Hippocampal formation (tissue), 2 donors: ENCODE results near the gene SYNGR2.

Experiments
- DNase-seq, 2 donors: peaks; one replicate each; lab custom pipeline; 2025; lab: John Stamatoyannopoulos, UW

Gene SYNGR2

DNA sequence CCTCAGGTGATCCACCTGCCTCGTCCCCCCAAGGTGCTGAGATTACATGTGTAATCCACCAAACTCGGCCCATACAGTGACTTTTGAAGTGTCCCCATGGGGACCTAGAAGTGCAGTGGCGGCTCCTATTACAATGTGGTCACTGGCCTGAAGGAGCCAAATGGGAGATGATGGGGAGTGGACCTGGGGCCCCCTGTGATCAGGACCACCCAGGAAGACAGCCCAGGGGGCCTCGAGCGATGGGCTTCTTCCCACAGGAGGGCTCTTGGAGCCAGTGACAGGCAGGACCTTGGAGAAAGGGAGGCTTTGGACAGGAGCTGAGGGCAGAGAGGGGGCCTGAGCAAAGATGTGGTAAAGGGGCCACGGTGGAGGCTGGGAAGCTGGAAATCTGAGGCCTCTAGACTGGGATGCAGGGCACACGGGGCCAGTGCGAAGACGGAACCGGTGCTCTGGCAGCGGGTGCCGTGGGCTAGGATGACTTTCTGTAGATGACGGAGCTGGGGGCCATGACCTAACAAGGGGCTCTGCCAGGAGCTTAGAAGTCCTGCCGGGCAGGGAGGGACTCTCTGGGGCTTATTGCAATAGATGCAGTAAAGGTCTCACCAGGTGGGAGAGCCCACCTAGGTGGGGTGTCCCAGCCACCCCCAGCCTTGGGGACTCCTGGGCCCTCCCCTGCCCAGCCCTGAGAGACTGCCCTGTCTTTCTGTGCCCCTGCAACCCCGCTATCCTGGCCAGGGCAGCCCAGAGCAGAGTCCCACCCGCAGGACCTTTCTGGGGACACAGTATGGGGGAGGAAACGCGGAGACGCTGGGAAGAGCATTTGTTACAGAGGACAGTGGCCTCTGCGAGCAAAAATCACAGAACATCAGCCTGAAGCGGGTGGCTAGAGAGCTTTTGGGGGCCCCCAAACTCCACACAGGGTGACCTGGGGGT lies 24.9 kb upstream of the SYNGR2 start:
- DNase-seq, result no peak

GRCh38 chr17:78144147-78144719 lies 24.1 kb upstream of the SYNGR2 start:
- peak; percentile 38 to 58 for DNase-seq

GRCh38 chr17:78144736-78145641 lies 23.4 kb upstream of the SYNGR2 start:
- DNase-seq, result peak in 1 of 2 donors; percentile 50

DNA sequence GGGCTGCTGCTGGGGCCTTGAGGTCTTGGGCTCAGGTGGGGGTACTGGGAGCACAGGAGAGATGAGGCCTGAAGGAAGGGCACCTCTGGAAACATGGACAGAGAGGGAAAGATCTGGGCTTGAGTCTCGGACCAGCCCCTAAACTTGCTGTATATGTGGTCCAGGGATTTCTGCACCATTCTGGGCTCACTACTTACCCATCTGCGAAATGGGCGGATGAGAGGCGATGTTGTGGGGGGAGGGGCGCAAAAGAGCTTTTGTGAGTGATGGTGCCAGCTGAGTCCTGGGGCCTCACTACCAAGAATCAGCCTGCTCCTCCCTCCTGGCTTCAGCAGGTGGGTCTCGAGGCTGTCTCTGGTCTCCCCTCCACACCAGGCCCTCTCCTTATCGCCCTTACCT lies 21.9 kb upstream of the SYNGR2 start:
- DNase-seq, result no peak

DNA sequence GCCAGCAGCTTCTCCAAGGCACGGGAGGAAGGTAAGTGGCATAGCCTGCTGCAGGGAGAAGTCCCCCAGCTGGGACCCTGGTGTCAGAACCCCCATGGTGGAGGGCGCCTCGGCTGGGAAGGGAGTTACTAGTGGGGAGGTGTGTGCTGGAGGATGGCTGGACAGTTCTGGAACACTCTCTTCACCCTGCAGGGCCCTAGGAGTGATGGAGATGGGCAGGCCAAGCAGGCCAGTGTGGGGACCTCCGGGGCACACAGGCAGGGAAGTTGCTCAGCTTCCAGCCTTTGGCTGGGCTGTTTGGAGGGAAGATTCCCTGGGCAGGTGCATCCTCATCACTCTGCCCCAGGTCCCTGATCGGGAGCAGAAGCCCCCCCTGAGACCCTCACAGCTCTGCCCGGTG lies 21.5 kb upstream of the SYNGR2 start:
- DNase-seq, result no peak

DNA sequence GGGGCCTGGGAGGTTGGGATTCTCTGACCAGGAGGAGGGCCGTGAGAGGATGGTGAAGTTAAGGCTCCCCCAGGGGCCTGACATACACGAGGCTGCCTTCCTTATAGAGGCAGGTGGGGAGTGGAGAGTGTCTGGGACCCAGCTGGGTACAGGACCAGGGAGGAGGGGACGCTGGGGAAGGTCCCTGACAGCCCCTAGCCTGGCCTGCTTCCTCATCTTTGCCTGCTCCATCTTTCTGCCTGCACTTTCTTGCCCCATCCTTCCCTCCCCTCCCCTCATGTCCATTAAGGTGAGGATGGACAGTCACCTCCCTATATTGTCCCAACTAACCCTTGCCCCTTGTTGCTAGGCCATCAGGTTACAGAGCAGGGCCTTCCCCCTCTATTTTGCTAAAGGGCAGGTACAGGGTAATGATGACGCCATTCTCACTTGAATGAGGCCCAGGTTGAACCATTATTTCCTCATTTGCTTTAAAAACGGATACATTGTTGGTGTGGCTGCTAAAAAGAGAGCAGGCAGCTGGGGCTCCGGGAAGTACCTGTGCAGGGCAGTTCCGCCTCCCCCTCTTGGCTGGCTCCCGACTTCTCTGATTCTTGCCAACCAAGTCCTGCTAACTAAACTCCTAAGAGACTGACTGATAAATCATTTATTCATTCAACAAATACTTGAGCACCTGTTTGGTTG lies 20.9 kb upstream of the SYNGR2 start:
- no peak for DNase-seq

DNA sequence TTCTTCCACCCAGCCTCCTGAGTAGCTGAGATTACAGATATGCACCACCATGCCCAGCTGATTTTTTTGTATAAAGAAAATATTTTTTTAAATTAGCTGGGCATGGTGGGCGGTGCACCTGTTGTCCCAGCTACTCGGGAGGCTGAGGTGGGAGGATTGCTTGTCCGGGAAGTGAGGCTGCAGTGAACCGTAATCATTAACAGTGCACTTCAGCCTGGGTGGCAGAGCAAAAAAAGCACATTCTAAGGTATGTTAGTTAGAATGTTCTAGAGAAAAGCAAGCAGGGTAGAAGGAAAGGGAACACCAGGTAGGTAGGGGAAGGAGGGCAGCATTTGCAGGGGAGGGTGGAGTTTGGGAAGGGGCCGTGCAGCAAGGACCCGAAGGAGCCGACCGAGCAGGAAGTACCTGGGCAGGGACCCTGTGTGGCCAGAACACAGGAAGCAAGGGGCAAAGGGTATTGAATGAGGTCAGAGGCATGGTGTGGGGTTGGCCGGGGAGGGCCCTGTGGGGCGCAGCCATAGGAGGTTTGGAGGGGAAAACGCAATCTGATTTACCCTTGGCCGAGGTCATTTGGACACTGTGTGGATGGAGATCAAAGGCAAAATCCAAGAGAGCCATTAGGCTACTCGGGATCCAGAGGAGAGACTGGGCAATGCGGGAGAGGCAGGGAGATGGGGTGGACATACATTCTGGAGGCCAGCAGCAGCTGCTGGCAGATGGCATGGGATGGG lies 19.9 kb upstream of the SYNGR2 start:
- DNase-seq, result no peak

DNA sequence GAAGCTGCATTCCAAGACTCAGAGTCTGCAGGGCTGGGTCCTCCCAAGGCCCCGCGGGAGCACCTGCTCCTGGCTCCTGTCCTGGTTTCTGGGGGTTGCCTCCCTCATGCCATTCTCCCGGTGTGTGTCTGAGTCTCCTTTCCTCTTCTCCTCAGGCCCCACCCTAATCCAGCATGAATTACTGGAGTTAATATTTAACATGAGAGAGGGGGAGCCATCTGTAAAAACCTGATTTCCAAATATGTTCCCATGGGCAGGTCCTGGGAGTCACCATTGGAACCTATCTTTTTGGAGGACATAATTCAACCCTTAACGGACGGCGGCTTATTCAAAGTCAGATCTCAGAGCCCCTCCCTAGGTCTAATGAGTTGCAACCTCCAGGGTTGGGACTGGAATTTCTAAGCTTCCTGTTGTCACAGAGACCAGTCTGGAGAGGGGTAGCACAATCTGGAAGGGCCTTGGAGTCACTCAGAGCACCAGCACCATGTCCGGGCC lies 16.8 kb upstream of the SYNGR2 start:
- no peak for DNase-seq

DNA sequence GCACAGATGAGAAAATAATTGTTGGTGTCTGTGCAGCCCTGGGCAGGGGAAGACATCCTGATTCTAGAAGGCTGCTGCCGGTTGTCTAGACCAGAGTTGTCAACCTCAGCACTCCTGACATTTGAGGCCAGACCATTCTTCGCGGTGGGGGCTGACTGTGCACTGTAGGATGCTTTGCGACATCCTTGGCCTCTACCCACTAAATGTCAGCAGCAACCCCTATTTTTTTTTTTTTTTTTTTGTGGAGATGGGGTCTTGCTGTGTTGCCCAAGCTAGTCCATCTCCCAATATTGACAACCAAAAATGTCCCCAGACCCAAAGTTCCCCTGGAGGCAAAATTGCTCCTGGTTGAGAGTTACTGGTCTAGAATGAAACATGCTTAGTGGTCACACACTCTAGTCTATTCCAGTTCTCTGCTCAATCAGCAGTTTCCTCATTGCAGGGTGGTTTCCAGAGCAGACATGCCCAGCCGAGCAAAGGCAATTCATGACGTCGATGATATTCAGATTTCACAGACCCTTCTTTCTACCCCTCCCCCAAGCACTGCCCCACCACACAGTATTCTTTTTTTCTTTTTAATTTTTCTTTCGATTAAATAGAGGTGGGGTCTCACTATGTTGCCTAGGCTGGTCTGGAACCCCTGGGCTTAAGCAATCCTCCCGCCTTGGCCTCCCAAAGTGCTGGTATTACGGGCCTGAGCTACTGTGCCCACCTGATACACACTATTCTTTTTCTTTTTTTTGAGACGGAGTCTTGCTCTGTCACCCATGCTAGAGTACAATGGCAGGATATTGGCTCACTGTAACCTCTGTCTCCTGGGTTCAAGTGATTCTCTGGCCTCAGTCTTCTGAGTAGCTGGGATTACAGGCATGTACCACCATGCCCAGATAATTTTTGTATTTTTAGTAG lies 13.2 kb upstream of the SYNGR2 start:
- DNase-seq, result no peak

- DNase-seq, result no peak
Observed at GRCh38 chr17:78159575-78160158, 8.7 kb upstream of the SYNGR2 start.

- no peak for DNase-seq
Observed at GRCh38 chr17:78163881-78164747, 4.3 kb upstream of the SYNGR2 start.

DNA sequence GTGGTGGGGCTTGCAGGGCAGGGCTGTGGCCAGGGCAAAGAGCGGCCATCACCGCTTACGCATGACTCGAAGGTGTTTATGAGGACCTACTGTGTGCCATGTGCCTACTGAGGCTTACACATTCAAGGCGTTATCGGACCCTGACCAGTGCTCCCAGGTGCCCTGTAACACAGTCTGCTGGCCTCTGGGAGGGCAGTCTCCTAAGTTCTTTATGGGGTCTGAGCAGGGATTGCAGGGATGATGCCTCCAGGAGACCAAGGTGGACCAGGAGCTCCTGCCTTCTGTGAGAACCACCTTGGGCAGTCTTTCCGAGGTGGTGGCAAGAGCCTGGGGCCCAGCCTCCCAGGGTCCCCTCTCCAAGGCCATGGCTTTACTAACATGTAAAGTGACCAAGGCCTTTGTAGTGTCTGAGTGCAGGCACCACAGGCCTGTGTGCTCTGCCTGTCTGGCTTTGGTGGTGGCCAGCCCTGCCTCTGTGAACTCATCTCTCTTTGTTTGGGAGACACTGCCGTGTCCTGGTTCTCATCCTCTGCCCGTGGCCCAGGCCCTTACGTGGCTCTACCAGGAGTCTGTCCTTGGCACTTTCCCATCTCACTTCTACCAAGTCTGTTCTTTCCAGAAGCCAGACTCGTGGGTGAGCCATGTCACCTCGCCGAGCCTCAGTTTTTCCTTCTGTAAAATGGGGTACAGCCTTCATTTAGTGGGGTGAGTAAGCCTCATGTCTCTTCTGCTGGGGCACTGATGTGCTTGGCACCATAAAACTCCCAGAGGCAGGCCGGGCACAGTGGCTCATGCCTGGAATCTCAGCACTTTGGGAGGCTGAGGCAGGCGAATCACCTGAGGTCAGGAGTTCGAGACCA lies 3.4 kb upstream of the SYNGR2 start:
- DNase-seq, result no peak

GRCh38 chr17:78166416-78166815 lies 2.0 kb upstream of the SYNGR2 start:
- DNase-seq, result no peak

DNA sequence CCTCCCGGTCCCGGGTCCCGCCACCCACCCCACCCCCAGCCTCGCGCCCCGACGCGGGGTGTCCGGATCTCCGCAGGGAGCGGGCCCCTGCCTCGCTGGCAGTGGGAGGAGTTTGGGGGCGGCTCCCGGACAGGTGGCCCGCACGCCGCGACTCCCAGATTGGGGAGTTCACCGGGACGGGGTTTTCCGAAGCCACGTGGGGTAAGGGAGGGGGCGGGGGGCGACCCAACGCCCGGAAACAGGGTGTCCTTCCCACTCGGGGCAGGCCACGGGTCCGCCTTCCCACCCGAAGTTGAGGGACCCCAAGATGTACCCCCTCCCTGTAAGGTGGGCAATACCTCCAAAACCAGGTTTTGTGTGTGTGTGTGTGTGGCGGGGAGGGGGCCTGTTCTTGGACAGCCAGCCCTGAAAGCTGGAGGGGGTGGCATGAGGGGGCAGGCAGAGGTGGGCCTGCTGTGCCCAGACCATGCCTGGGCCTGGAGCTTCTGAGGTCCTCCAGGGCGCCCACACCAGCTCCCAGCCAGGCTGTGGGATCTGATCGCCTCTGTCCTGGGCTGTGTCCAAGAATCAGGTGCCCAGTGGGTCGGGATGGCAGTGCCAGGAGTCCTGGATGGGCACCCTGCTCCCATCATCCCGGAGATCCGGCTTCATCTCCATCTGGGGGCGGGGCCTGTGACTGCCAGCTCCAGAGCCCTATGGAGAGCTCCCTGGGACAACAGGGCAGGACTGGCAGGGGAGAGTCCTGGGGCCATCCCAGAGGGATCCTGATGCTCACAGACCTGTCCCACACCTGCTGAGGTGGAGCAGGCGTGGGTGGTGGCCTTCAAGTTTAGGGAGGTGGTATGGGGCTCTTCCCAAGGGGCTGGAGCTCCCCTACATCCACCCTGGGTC lies 767 bp downstream of the SYNGR2 start:
- DNase-seq, result peak; percentile 28 to 53

DNA sequence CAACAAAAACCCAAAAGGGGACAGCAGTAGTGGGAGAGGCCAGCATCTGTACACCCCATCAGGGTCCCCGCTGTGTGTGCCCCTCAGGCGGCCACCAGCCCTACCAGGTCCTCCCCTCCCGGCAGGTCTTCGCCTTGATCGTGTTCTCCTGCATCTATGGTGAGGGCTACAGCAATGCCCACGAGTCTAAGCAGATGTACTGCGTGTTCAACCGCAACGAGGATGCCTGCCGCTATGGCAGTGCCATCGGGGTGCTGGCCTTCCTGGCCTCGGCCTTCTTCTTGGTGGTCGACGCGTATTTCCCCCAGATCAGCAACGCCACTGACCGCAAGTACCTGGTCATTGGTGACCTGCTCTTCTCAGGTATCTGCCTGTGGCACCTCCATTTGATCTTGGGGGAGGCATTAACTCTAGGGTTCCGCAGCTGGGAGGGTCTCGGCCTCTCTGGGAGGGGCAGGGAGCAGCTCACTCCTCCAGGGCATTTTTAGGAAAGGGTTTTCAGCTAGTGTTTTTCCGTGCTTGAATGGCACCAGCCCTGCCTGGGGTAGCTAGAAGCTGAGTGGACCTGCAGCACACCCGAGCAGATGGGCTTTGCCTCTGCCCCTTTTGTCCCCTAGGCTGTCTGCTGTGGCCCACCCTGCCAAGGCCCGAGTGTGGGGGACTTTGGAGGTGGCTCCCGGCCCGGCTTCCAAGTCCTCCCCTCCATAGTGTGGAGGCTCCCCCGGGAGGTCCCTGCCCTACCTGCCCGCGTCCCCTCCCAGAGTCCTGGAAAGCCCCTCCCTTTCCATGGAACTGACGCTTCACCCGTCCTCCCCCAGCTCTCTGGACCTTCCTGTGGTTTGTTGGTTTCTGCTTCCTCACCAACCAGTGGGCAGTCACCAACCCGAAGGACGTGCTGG lies 2.6 kb downstream of the SYNGR2 start:
- no peak for DNase-seq
